C4-2B (cell line): ENCODE data around the gene NFASC.

ENCODE experiments used
- H3K27ac ChIP-seq: fragments of 450-650 bp; 2 replicates; pipeline ENCODE4 v1.5.1; 2017
- CTCF ChIP-seq: fragments of 450-650 bp; conservative IDR thresholded peaks from 2 replicates; pipeline ENCODE4 v1.5.1; 2017; ENCODE audit warnings: mild to moderate bottlenecking
- ZFX ChIP-seq: fragments of 450-650 bp; IDR thresholded peaks from 2 replicates; pipeline ENCODE4 v1.6.1; 2017

NFASC gene

GRCh38 chr1:204831186-204831585 is 39.5 kb upstream of the NFASC start:
- no peak overlapping the region for H3K27ac ChIP-seq
- no peak for TF ChIP-seq CTCF

- TF ChIP-seq ZFX (no peak), CTCF (no peak)
These were observed 36.3 kb upstream of the NFASC start for GRCh38 chr1:204834336-204834735.

GRCh38 chr1:204834752-204835151 is 35.9 kb upstream of the NFASC start:
- no peak for TF ChIP-seq ZFX
- TF ChIP-seq CTCF = no peak
- no peak overlapping the region for H3K27ac ChIP-seq

More at GRCh38 chr1:204834336-204834735, 36.3 kb upstream of the NFASC start:
- no peak overlapping the region for H3K27ac ChIP-seq

GRCh38 chr1:204835737-204836136 is 34.9 kb upstream of the NFASC start:
- no peak overlapping the region for H3K27ac ChIP-seq

GRCh38 chr1:204836856-204837255 is 33.8 kb upstream of the NFASC start:
- no peak overlapping the region for H3K27ac ChIP-seq
- no peak for TF ChIP-seq CTCF
- TF ChIP-seq ZFX = no peak

More at GRCh38 chr1:204835737-204836136, 34.9 kb upstream of the NFASC start:
- no peak for TF ChIP-seq ZFX
- no peak for TF ChIP-seq CTCF

- TF ChIP-seq ZFX (no peak), CTCF (no peak; the same call in 1 of the 2 replicates)
- H3K27ac ChIP-seq = no peak overlapping the region
These were observed 33.1 kb upstream of the NFASC start for GRCh38 chr1:204837440-204838084.

GRCh38 chr1:204841316-204841715 is 29.3 kb upstream of the NFASC start:
- TF ChIP-seq CTCF (no peak), ZFX (no peak)
- no peak overlapping the region for H3K27ac ChIP-seq
